Right lung (tissue), 10 donors: ENCODE results near the gene SPPL2C. TPM values are rescaled to one million over a fixed set of nuclear protein-coding genes. Genes with fewer than 3 reads are reported as not detected.

ENCODE experiments used
- DNase-seq, 2 donors: peaks; one replicate each; pipeline ENCODE4 v3.0.0-alpha.2; 2013
- long read RNA-seq, 8 donors: transcript quantifications; one replicate each; lab custom pipeline, GENCODE V29; 2026
- polyA plus RNA-seq, 5 donors: library from polyadenylated mRNA; unstranded; fragments of 120-200 nt; gene quantifications; one replicate each; pipeline versions ENCODE4 v1.2.1 to v1.2.3, GENCODE V29; 2013; ENCODE audit warnings: inconsistent platforms in 1 of 5, low replicate concordance in 1 of 5; ENCODE audit not compliant: insufficient read length in 5 of 5, insufficient read depth in 1 of 5

The SPPL2C gene, protein sequence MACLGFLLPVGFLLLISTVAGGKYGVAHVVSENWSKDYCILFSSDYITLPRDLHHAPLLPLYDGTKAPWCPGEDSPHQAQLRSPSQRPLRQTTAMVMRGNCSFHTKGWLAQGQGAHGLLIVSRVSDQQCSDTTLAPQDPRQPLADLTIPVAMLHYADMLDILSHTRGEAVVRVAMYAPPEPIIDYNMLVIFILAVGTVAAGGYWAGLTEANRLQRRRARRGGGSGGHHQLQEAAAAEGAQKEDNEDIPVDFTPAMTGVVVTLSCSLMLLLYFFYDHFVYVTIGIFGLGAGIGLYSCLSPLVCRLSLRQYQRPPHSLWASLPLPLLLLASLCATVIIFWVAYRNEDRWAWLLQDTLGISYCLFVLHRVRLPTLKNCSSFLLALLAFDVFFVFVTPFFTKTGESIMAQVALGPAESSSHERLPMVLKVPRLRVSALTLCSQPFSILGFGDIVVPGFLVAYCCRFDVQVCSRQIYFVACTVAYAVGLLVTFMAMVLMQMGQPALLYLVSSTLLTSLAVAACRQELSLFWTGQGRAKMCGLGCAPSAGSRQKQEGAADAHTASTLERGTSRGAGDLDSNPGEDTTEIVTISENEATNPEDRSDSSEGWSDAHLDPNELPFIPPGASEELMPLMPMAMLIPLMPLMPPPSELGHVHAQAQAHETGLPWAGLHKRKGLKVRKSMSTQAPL
- polyA plus RNA-seq = not detected
- long read RNA-seq, donor 1 = 0 reads
- long read RNA-seq, donor 2 = 0 reads
- long read RNA-seq, donor 3 = 0 reads
- long read RNA-seq, donor 4 = 0 reads
- long read RNA-seq, donor 5 = 0 reads
- long read RNA-seq, donor 6 = 0 reads
- long read RNA-seq, donor 7 = 0 reads
- long read RNA-seq, donor 8 = 0 reads

DNA sequence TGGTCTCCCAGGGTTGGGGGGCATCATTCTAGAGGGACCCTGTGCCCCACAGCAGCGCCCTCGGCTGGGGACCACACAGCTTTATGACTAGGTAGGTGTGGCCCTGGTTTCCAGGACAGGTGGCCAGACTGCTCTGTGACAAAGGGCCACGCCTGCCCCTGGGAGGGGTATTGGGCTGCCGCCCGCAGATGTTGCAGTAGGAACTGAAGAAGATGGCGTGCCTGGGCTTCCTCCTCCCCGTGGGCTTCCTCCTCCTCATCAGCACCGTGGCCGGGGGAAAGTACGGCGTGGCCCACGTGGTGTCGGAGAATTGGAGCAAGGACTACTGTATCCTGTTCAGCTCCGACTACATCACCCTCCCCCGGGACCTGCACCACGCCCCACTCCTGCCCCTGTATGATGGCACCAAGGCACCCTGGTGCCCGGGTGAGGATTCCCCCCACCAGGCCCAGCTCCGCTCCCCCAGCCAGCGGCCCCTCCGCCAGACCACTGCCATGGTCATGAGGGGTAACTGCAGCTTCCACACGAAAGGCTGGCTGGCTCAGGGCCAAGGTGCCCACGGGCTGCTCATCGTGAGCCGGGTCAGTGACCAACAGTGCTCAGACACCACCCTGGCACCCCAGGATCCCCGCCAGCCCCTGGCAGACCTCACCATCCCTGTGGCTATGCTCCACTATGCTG is at the start of gene SPPL2C:
Gene SPPL2C (plus strand): TSS at position 187 of the 681 bp plus-strand sequence. CDS start 26 bp downstream, at position 213.
- no peak for DNase-seq

DNA sequence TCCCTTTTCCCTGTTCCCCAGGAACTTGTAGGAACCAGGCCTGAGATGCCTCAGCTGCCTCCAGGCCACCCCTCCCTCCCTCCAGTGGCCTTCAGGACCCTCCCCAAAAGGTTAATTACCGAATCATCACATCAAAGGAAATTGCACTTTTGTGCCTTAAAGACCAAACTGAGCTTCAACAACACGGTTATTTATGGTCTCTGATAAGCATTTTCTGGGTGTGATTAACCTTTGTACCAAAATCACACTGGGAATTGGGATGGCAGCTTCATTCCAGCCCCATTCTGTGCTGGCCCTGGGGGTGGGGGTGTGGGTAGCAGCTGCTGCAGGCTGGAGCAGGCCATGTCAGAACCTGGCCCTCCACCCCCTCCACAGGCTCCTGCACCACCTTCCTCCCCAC is 43.9 kb upstream of the SPPL2C start:
- no peak for DNase-seq

DNA sequence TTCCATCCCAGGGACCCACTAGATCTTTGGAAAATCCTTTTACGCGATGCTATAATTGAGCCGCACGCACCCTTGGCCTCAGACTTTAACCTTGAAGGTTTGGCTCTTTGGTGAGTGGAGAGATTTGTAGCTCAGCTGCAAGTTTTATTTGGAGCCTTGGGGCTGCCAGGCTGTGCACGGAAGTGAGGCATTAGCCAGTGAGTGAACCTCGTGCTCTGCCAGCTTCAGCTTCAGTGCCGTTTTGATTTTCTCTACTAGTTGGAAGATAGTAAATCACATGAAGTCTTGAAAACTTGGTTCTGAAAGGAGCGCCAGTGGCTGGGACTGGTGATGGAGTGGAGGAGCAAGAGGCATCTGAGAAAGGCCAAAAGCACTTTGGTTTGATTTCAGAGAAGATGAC is 43.3 kb upstream of the SPPL2C start:
- no peak for DNase-seq

DNA sequence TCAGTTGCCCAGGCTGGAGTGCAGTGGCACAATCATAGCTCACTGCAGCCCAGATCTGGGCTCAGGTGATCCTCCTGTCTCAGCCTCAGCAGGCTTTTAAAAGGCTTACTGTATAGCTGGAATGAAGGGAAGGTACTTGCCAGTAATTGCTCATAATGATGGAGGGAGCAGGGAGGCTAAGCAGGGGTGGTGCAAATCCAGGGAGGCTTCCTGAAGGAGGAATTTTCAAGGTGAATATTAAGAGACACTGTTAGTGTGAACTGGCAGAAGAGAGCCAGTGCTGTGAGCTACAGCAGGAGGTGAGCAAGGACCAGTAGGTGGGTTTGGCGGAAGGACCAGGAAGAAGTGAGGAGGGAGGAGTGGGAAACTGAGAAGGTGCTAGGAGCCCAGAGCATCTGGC is 35.8 kb upstream of the SPPL2C start:
- no peak for DNase-seq

DNA sequence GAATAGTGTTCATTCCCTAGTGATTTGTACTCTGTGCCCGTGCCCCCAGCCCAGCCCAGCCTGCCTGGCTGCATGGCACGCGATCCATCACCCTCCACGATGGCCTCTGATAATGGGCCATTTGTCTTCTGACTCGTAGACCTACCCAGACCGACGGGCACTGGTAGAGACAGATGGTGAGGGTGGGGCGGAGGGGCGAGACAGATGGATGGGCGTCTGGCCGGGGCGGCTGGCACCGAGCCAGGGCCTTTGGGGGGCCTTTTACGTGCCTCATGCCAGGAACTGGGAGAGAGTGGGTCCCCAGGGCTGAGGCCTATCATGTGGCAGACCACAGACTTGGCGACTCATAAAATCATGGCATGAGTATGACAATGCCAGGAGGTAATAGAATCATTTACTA is 35.2 kb upstream of the SPPL2C start:
- no peak for DNase-seq

DNA sequence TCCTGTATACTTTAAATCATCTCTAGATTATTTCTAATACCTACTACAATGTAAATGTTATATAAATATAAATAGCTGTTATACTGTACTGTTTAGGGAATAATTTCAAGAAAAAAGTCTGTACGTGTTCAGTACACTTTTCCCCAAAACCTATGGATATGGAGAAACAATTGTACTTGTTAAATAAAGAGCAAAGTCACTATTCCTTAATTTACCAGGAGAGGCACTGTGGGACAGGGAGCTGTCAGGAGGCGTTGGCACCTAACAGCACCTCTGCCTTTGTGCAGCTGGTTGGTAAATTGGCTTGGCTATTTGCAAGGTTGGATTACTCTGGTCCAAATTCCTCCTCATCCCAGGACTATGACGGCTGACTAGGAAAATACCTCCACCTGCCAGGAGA is 32.6 kb upstream of the SPPL2C start:
- DNase-seq = no peak

DNA sequence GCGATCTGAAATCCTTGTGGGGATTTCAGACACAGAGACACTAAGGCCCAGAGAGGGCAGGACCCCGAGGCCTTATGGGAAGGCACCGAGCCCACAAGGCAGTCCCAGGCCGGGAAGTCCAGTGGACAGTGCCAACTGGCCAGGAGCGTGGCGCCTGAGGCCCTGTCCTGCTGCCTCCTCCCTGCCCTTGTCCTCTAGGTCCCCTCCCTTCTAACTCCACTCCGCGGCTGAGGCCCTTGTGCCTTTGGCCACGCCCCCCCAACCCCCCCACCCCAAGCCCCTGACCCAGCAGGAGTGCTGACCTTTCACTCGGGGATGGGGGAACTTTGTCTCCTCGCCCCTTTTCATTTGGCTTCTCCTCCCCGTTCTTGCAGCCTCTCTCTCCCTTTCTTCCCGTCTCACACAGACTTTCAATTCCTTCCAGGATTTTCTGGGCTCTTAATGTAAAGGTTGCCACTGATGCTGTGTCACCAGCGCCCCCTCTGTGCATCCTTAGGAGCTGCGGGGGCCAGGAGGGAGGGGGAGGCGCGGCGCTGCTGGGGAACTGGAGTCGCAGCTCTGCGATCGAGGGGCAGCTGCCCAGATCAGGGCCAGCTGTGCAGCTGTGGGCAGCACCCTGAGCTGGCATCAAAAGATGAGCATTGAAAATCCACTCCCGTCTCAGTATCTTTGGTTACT is 31.5 kb upstream of the SPPL2C start:
- DNase-seq = no peak

DNA sequence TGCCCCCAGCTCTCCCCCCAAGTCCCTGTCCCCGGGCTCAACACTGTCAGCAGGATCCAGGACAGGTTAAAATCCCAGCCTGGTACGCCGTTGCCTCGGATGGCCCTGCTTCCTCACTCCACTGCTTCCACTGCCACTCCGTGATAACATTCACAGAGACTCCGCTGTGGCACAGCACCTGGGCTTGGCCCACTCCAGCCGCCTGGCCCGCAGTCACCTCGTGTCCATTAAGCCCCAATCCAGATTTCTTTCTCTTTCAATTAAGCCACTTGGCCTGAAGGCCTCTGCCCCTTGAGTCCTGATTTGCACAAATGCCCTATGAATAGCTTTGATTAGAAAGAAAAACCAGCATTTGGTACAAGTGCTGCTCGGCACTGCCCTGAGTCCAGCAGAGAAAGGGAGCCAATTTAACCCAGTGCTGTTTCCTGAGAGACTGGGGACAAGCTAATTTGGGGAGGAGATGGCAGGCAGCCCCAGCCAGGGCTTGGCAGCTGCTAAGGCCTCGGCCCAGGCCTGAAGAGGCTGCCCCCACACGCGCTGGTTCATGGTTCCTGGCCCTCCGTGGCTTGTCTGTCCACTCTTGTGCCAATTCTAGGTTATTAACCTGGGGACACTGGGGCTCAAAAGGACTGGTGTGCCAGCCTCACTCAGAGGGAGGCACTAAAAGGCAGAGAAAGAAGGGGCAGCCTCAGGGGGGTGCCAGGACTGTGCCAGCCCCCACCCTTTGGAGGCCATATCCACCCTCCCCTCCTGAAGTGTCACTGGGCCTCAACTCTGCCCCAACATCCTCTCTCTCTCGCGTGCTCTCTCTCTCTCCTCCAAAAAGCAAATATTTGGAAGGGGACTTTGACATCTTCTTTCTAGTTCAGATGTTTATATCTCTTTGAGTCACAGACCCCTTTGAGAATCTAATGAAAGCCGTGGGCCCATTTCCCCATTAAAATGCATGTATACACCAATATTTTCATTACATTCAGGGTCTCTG is 29.8 kb upstream of the SPPL2C start:
- no peak for DNase-seq

DNA sequence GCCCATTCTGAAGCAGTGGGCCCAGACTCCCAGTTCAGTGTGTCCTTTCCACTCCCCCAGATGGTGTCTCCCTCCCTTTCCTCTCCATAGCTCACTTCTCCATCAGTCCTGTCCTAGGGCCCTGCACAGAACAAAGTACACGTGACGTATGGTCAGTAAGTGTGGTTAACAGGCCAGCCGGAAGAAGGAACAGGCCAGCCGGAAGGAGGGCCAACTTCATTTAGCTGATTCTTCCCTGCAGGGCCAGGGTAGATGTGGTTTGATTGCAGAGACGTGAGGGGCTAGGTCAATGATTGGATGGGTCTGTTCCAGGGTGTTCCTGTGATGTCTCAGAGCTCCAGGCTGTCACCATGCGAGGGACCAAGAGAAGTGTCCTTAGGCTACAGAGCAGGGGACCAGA is 28.9 kb upstream of the SPPL2C start:
- DNase-seq = no peak

DNA sequence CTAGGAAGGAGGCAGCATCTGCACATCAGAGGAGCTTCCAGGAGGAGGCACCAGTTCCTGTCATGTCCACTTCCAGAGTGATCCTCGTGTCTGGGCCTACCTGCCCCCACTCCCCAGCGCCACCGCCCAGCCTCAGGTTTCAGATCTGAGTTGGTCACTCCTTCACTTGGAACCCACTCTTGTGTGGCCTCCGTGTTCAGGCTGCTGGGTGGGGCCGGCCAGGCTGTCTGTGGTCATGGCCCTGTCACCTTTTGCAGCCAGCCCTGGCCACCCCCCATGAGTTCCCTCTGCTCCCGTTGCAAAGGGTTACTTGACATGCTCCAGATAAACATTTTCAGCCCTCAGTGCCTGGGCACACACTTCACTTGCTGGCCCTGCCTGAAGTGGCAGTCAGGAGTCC is 26.6 kb upstream of the SPPL2C start:
- DNase-seq = no peak

DNA sequence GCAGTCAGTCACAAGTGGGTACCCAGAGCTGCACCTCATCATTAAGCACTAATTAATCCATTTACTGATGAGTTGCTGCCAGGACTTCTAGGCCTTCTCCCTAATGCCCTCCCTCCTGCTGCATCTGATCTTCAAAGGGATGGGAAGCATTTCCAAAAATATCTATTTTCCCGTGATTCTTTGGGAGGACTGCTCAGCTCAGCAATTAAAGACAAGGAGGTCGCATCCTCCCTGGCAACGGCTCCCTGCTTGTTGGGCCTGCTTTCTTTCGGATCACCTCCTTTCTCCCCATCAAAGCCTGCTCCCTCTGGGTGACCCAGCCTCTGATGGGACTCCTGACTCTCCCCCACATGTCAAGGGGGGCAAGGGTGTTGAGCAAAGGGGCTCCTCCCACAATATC is 26.0 kb upstream of the SPPL2C start:
- DNase-seq = no peak

DNA sequence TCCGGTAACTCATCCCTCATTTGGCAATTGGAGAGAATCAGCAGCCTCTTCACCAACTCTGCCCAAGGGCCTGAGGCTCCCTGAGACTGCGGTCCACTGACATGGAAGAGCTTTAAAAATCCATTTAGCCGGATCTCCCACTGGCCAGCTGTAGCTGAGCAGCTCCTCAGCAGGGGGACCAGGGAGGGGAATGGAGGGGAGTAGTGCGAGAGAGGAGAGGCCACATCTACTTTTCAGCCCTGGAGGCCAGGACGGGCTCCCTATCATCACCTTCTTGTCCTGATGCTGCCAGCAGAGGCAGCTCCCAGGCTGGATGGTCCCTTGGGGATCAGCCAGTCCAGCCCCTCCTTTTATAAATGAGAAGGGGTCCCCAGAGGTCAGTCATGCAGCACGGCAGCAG is 25.0 kb upstream of the SPPL2C start:
- DNase-seq = no peak

DNA sequence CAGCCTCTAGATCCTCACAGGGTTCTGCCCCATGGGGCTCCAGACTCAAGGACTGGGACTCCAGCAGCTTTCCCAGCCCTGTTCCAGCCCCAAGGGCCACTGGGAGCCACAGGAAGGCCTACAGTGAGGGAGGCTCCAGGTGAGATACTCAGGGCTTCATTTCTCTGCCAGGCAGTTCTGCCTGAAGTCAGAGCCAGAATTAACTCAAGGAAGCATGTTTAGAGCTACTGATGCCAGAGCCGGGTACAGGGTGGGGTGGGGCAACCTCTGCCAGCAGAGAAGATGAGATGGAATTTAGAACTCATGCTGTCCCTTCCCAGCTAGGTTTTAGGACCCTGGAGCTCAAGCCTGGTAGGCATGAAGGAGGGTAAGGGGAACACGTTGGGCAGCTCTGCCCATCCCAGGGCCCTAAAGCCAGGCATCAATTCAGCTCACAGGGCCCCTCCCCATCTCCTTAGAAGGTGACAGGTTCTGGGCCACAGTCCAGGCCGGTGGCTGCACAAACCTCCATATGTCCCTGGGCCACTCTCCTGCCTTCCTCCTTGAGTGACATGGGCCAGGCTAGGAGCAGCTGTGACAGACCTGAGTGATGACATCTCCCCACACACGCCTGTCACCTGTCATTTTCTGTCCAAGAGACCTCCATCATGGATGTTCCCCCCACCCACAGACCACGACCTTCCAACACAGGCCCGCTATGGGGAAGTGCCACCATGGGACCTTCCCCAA is 24.5 kb upstream of the SPPL2C start:
- DNase-seq = no peak

DNA sequence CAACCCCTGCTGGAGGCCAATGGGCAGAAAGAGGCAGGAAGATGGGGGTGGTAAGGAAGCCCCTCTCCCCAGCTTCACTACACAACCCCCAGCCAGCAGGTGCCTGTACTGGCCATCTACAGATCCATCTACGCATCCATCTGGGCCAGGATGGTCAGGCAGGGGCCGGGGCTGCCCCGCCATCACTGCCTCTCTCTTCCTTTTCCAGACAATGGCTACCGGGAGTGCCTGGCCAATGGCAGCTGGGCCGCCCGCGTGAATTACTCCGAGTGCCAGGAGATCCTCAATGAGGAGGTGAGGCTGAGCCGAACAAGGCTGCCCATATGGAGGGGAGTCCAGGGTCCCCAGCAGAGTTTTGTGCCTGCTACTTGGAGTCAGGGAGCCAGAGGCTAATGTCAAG is 23.5 kb upstream of the SPPL2C start:
- no peak for DNase-seq

DNA sequence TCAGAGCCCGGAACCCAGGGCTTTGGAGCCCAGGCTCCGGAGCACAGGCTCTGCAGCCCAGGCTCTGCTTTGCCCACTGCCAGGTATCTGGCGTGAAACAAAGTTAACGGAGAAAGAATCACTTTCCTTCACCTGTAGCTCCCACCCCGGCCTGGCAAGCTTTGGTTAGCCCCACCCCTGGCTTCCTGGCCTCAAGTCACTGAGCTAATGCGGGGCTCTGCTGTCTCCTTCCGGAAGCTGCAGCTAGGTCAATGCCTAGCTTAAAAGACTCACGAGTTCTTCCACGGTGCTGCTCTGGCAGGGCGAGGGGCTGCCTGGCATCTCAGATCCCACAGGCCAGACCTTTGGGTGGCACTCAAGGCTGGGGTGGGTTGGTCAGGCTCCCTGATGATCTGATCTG is 21.1 kb upstream of the SPPL2C start:
- DNase-seq = no peak

DNA sequence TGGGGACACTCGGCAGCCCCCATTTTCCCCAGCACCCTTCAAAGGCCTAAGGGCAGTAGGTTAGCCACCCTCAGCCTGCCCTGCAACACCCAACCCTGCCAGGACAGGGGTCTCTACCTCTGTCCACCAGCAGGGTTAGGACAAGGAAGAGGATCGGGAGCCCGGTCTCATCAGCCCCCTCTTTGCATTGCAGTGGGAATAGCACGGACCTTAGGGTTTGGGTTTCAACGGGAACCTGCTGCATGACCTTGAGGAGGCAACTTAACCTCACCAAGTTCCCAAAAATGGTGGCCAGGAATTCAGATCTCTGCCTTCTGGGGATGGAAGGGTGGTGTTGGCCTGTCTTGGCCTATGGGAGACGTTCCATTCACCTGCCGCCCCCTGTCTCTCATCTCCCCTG is 20.2 kb upstream of the SPPL2C start:
- no peak for DNase-seq

DNA sequence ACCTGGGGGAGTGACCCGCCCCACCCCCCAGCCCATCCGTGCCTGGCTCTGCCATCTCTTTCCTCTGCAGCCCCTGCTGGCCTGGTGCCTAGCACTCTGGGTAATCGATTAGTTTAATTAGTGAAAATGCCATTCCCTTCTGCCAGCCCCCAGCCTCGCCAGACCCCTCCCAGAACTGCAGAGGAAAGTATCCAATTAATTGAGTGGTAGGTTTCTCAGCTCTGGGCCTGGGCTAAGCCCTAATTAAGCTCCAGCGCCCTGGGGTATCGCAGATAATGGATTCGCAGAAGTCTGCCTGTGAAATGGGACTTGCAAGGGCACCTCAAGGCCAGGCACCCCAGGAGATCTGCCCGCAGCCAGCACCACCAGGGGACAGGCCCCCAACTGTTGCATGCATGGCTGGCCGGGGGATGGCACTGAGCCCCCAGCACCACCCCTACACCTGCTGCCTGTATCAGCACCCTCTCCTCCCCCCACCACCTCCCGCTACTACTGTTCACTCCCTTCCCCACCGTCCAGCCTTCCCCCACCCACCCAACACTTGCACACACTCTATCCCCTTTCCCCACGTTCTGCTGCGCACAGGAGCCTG is 19.7 kb upstream of the SPPL2C start:
- no peak for DNase-seq

DNA sequence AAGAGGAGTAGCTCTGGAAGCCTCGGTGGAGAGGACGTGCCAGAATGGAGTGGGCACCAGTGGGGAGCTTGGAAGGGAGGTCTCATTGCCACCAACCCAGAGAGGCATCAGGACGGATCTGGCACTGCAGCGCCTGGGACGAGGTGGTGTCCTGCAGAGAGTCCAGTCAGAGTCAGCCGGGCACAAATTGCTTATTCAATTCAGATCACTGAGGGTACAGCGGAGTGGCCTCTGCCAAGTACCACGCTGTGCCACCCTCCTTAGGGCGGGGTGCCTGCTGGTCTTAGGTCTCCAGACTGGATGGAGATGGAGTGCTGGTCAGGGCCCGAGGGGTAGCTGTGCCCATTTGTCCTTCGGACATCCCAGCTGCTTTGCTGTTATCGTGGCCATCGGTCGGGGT is 18.9 kb upstream of the SPPL2C start:
- DNase-seq = no peak

DNA sequence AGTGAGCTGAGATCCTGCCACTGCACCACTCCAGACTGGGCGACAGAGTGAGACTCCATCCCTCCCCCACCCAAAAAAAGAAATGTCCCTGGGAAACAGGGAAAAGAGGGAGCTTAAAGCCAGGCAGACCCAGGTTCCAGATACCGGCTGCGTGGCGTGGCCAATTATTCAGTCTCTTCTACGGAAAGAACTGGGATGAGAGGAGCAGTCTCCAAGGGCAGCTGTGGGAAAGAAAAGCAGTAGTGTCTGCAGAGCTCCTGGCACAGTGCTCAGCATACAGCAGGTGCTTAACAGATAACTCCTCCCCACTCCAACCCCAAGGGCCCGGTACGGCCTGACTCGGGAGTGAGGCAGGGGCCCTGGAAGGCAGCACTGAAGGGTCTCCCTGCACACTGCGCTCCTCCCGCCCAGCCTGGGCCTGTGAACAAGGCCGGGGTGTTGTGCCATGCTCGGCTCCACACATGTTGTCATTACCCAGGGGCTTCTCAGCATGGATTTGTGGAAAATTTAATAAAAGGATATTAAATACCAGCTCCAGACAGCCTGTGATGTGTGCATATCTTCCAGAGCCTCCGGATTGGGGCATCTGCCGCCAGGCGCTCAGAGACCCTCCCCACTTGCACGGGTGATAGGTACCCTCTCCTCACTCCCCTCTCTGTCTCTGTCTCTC is 17.6 kb upstream of the SPPL2C start:
- DNase-seq = no peak
